GM23248 (cell line): ENCODE data around the gene RPA1. TPM values are rescaled to one million over a fixed set of nuclear protein-coding genes. Genes with fewer than 3 reads are reported as not detected.

Source experiments
- DNase-seq: peaks from one replicate; pipeline ENCODE4 v3.0.0-alpha.2; 2015
- H2AFZ ChIP-seq: fragments of 200-600 bp; sonication (generic); 2 replicates; pipeline ENCODE4 v1.6.1; 2016; ENCODE audit warnings: antibody characterized with exemption
- H3F3A ChIP-seq: fragments of 200-600 bp; sonication (generic); 2 replicates; pipeline ENCODE4 v1.6.1; 2016; ENCODE audit warnings: mild to moderate bottlenecking, antibody characterized with exemption, mixed run types; ENCODE audit not compliant: insufficient read depth
- H3K27ac ChIP-seq: fragments of 200-600 bp; sonication (generic); 2 replicates; pipeline ENCODE4 v1.5.1; 2016; ENCODE audit warnings: mild to moderate bottlenecking
- H3K27me3 ChIP-seq: fragments of 200-600 bp; sonication (generic); replicated peaks from 2 replicates; pipeline ENCODE4 v1.6.1; 2016; ENCODE audit warnings: mild to moderate bottlenecking; ENCODE audit not compliant: insufficient read depth
- H3K36me3 ChIP-seq: fragments of 200-600 bp; sonication (generic); 2 replicates; pipeline ENCODE4 v1.6.1; 2016; ENCODE audit warnings: low read depth, mild to moderate bottlenecking
- H3K4me1 ChIP-seq: fragments of 200-600 bp; sonication (generic); 2 replicates; pipeline ENCODE4 v1.6.1; 2016; ENCODE audit warnings: mild to moderate bottlenecking; ENCODE audit not compliant: insufficient read depth
- H3K4me2 ChIP-seq: fragments of 200-600 bp; sonication (generic); one replicate; pipeline ENCODE4 v1.6.1; 2016; ENCODE audit warnings: mild to moderate bottlenecking; ENCODE audit not compliant: unreplicated experiment
- H3K4me3 ChIP-seq: fragments of 200-600 bp; sonication (generic); 2 replicates; pipeline ENCODE4 v1.5.1; 2016; ENCODE audit warnings: mild to moderate bottlenecking
- H3K79me2 ChIP-seq: fragments of 200-600 bp; sonication (generic); 2 replicates; pipeline ENCODE4 v1.6.1; 2016; ENCODE audit warnings: mild to moderate bottlenecking; ENCODE audit not compliant: insufficient read depth
- H3K9ac ChIP-seq: fragments of 200-600 bp; sonication (generic); 2 replicates; pipeline ENCODE4 v1.6.1; 2016; ENCODE audit warnings: mild to moderate bottlenecking
- H3K9me2 ChIP-seq: fragments of 200-600 bp; sonication (generic); 2 replicates; pipeline ENCODE4 v1.6.1; 2016; ENCODE audit warnings: mixed run types, mild to moderate bottlenecking, moderate library complexity; ENCODE audit not compliant: insufficient read depth
- H3K9me3 ChIP-seq: fragments of 200-600 bp; sonication (generic); one replicate; pipeline ENCODE4 v1.6.1; 2017; ENCODE audit warnings: low read depth
- H4K20me1 ChIP-seq: fragments of 200-600 bp; sonication (generic); 2 replicates; pipeline ENCODE4 v1.6.0; 2016; ENCODE audit not compliant: insufficient read depth
- EZH2 ChIP-seq: fragments of 200-600 bp; sonication (generic); IDR thresholded peaks from 2 replicates; pipeline ENCODE4 v1.6.1; 2018; ENCODE audit warnings: antibody characterized with exemption, mild to moderate bottlenecking; ENCODE audit not compliant: insufficient read depth, poor library complexity, severe bottlenecking
- EZH2phosphoT487 ChIP-seq: fragments of 200-600 bp; sonication (generic); IDR thresholded peaks from 2 replicates; pipeline ENCODE4 v1.6.1; 2018; ENCODE audit warnings: antibody characterized with exemption, moderate library complexity, mild to moderate bottlenecking, low read depth; ENCODE audit not compliant: insufficient read depth
- WGBS, 2 experiments: methylation state at CpG; one replicate each; pipeline ENCODE4 v1.1.6; 2015 to 2017; ENCODE audit warnings: low lambda C conversion rate in 2 of 2, low coverage in 1 of 2; ENCODE audit errors: missing lambda C conversion rate in 2 of 2; 5-methylcytosine and 5-hydroxymethylcytosine counted together
- in situ Hi-C: fragments of 300-500 bp; cut with MboI; formaldehyde crosslinking; loops from 2 replicates; pipeline ENCODE4 v1.15.0; 2020
- polyA plus RNA-seq: library from polyadenylated mRNA; unstranded; fragments of >200 nt; fragmentation: Nextera tagmentation; extraction: Ambion mirVana; gene quantifications from 2 replicates; pipeline ENCODE4 v1.2.1, GENCODE V29; 2016
- total RNA-seq: library from RNA; depleted of rRNA; stranded (reverse); fragments of >200 nt; shearing (Covaris generic); gene quantifications from 2 replicates; pipeline ENCODE4 v1.2.3, GENCODE V29; 2014

The RPA1 gene
- total and polyA plus RNA-seq, 2 experiments from 2014 or later: 16.4 to 37.1 TPM

- H3K36me3 ChIP-seq: no peaks in the 10 kb centered on the region
- H3K4me1 ChIP-seq: no peaks in the 10 kb centered on the region
- H3K4me3 ChIP-seq: no peak overlapping the region
- H3K27me3 ChIP-seq: peaks cover 4% of the 10 kb centered on the region; the same call in 1 of the 2 replicates
- H3K4me2 ChIP-seq: no peak overlapping the region
- H3F3A ChIP-seq: no peaks in the 10 kb centered on the region
- WGBS, 2 experiments: 81 to 88% methylated on average over 29 of the region's 29 CpGs
- no peaks in the 10 kb centered on the region for H3K9me3 ChIP-seq
- no peak overlapping the region for H2AFZ ChIP-seq
- H3K79me2 ChIP-seq: no peaks in the 10 kb centered on the region
- H4K20me1 ChIP-seq: no peaks in the 10 kb centered on the region
- no peak overlapping the region for H3K27ac ChIP-seq
- TF ChIP-seq EZH2phosphoT487: no peak
- DNase-seq: no peak
- no peak overlapping the region for H3K9ac ChIP-seq
- no peaks in the 10 kb centered on the region for H3K9me2 ChIP-seq
- in situ Hi-C loops: no loop called here
These were observed 88.7 kb downstream of the RPA1 start for GRCh38 chr17:1918346-1919162.

GRCh38 chr17:1919201-1919600 lies 89.4 kb downstream of the RPA1 start:
- no peaks in the 10 kb centered on the region for H3K36me3 ChIP-seq
- H3K9me2 ChIP-seq: no peaks in the 10 kb centered on the region
- no peaks in the 10 kb centered on the region for H3K9me3 ChIP-seq
- WGBS, 2 experiments: 61 to 65% methylated on average over 13 of the region's 13 CpGs
- H4K20me1 ChIP-seq: no peaks in the 10 kb centered on the region
- no peak overlapping the region for H3K4me3 ChIP-seq
- H3K79me2 ChIP-seq: no peaks in the 10 kb centered on the region
- DNase-seq: no peak
- H3K9ac ChIP-seq: no peak overlapping the region
- H3F3A ChIP-seq: no peaks in the 10 kb centered on the region
- in situ Hi-C loops: no loop called here
- no peak overlapping the region for H3K4me2 ChIP-seq
- H3K27me3 ChIP-seq: no peaks in the 10 kb centered on the region
- no peaks in the 10 kb centered on the region for H3K4me1 ChIP-seq
- no peak overlapping the region for H2AFZ ChIP-seq
- TF ChIP-seq EZH2: no peak
- no peak for TF ChIP-seq EZH2phosphoT487
- H3K27ac ChIP-seq: no peak overlapping the region

- H3K4me1 ChIP-seq: no peaks in the 10 kb centered on the region
- no peaks in the 10 kb centered on the region for H4K20me1 ChIP-seq
- 82 to 83% methylated on average over 19 of the region's 19 CpGs for WGBS, 2 experiments
- no peak overlapping the region for H3K4me3 ChIP-seq
- no peak overlapping the region for H3K9ac ChIP-seq
- H3K27ac ChIP-seq: no peak overlapping the region
- in situ Hi-C loops: no loop called here
- H3K36me3 ChIP-seq: no peaks in the 10 kb centered on the region
- H2AFZ ChIP-seq: no peak overlapping the region
- H3K27me3 ChIP-seq: no peaks in the 10 kb centered on the region
- H3K79me2 ChIP-seq: no peaks in the 10 kb centered on the region
- no peaks in the 10 kb centered on the region for H3K9me2 ChIP-seq
- DNase-seq: no peak
- no peaks in the 10 kb centered on the region for H3K9me3 ChIP-seq
- H3K4me2 ChIP-seq: no peak overlapping the region
- no peak for TF ChIP-seq EZH2
- TF ChIP-seq EZH2phosphoT487: no peak
- no peaks in the 10 kb centered on the region for H3F3A ChIP-seq
These were observed 91.1 kb downstream of the RPA1 start for GRCh38 chr17:1920948-1921351.

- H4K20me1 ChIP-seq: no peaks in the 10 kb centered on the region
- 21 to 26% methylated on average over 12 of the region's 12 CpGs for WGBS, 2 experiments
- H3K4me2 ChIP-seq: no peak overlapping the region
- in situ Hi-C loops: no loop called here
- peak; percentile 12 for DNase-seq
- no peaks in the 10 kb centered on the region for H3F3A ChIP-seq
- no peak overlapping the region for H2AFZ ChIP-seq
- TF ChIP-seq EZH2 (no peak), EZH2phosphoT487 (no peak)
- H3K9me2 ChIP-seq: no peaks in the 10 kb centered on the region
- no peak overlapping the region for H3K9ac ChIP-seq
- no peak overlapping the region for H3K4me3 ChIP-seq
- H3K27ac ChIP-seq: no peak overlapping the region
- H3K4me1 ChIP-seq: no peaks in the 10 kb centered on the region
- peaks cover 4% of the 10 kb centered on the region; the same call in 1 of the 2 replicates for H3K27me3 ChIP-seq
- H3K36me3 ChIP-seq: no peaks in the 10 kb centered on the region
- no peaks in the 10 kb centered on the region for H3K9me3 ChIP-seq
- H3K79me2 ChIP-seq: no peaks in the 10 kb centered on the region
These were observed 99.2 kb downstream of the RPA1 start for GRCh38 chr17:1928976-1929375.

GRCh38 chr17:1930337-1930645 lies 100.5 kb downstream of the RPA1 start:
- Histone ChIP-seq H3K4me1 (no peaks in the 10 kb centered on the region), H3K4me3 (no peak overlapping the region), H2AFZ (no peak overlapping the region), H3K79me2 (no peaks in the 10 kb centered on the region), H3F3A (no peaks in the 10 kb centered on the region), H3K36me3 (no peaks in the 10 kb centered on the region), H3K9me2 (no peaks in the 10 kb centered on the region), H3K27me3 (peaks cover 4% of the 10 kb centered on the region; the same call in 1 of the 2 replicates), H3K9me3 (no peaks in the 10 kb centered on the region), H3K27ac (no peak overlapping the region), H3K4me2 (no peak overlapping the region), H3K9ac (no peak overlapping the region), H4K20me1 (no peaks in the 10 kb centered on the region)
- no peak for DNase-seq
- TF ChIP-seq EZH2: no peak
- TF ChIP-seq EZH2phosphoT487: no peak
- 67 to 70% methylated on average over 8 of the region's 8 CpGs for WGBS, 2 experiments
- in situ Hi-C loops: no loop called here
